HG03280 (cell line): ENCODE data around the gene FAIM2.

Experiments used
- ATAC-seq: cut with Tn5 transposase; IDR thresholded peaks from one replicate; pipeline ENCODE4 v1.9.1; 2021; ENCODE audit warnings: mild to moderate bottlenecking, moderate library complexity; ENCODE audit not compliant: unreplicated experiment

The FAIM2 gene

GRCh38 chr12:49941556-49942511 is 38.1 kb upstream of the FAIM2 start:
- ATAC-seq = no peak

DNA sequence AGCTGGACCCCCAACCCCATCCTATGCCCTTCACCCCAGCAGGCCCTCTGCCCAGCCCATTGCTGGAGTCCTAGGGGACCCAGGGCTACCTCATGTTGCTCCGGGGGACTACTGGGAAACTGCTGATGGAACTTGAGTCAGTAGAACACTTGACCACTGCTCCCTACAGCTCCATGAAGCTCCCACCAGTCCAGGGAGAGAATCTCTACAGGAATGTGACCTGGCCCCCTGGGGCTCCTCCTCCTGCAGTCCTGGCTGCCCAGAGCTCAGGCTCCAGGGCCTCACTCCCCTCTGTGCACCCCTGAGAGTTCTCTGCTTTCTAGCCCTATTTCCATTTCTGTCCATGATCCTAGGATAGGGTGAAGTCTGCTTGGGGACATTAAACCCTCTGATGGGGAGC is 36.0 kb upstream of the FAIM2 start:
- no peak for ATAC-seq

DNA sequence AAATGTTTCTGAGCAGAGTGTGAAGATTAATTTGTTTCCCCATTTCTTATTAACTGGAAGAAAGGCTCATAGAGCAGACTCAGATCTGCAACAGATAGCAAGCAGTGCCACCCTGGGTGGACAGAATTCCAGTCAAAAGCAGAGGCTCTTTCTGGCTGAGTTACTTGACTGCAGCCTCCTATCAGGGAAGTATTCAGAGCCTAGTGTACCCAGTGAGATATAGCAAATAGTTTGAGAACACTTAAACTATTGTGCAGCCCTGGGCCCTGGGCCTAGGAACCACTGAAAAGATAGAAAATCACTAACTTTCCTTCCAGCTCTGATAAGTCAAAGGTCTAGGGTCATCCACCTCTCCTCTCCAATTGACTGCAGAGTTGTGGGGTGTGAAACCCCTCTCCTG is 35.6 kb upstream of the FAIM2 start:
- ATAC-seq = no peak

DNA sequence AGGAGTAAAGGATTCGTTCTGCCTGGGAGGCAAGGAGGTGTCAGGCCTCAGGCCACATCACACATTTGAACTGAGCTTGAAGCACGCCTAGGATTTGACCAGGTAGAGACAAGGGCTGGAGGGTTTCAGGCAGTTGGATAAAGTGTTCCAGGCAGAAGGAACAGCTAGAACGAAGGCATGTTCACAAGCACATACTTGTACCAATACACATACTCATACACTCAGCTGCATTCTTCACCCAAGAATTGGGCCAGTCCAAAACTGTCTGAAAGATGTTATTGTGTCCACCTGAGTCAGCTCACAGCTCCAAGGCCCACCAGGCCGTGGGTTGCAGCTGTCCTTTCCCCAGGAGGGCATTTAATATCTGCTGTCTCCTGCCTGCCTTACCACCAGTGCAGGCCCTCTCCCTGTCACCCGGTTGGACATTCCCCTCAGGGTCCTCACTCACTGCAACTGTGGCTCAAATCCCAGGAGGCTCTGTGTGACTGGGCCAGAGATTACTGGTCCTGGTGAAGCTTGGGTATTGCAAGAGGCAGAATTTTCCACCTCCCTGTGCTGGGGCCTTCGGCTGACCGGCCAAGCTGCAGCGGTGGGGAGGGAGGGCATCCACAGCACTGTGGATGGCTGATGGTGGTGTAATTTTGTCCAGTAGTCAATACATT is 34.1 kb upstream of the FAIM2 start:
- no peak for ATAC-seq

GRCh38 chr12:49936925-49937324 is 33.2 kb upstream of the FAIM2 start:
- no peak for ATAC-seq

DNA sequence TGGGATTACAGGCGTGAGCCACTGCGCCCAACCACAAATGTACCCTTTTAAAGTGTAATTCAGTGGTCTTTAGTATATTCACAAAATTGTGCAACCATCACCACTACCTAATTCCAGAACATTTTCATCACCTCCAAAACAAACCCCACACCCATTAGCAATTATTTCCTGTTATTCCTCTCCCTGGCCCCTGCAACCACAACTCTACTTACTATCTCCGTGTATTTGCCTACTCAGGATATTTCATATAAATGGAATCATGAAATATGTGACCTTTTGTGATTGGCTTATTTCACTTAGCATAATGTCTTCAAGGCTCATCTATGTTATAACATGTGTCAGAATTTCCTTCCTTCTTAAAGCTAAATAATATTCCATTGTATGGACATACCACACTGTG is 30.8 kb upstream of the FAIM2 start:
- no peak for ATAC-seq

DNA sequence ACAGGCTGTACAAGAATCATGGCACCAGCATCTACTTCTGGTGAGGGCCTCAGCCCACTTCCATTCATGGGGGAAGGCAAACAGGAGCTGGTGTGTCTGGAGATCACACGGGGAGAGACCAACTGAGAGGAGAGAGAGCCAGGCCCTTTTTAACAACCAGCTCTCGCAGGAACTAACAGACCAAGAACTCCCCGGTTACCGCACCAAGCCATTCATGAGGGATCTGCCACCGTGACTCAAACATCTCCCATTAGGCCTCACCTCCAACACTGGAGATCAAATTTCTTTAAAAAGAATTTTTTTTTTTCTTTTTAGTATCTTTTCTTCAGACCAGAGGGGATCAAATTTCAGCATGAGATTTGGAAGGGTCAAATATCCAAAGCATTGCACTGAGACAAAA is 30.1 kb upstream of the FAIM2 start:
- ATAC-seq = no peak

DNA sequence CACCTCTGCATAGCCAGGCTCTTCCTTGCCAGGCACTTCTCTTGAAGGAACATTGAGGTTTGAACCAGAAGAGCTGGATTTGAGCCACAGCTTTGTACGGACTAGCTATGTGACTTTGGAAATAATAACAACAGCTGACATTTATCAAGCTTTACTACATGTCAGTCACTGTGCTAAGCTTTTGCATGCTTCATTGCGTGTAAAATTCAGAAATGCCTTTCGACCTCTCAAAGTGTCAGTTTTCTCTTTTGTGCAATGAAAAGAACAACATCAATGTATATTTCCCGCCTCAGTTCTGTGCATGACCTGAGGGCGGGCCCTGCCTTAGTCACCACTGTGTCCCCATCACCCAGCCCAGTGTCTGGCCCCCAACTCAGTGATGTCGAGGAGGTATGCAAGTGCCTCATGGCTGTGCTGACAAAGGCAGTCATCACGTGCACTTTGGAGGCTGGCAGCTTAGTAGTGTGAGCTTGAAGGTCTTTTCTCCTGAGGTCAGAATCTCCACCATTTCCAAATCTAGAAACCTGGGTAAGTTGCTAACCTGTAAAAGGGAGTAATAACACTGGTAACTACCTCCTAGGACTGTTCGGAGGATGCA is 28.9 kb upstream of the FAIM2 start:
- no peak for ATAC-seq

DNA sequence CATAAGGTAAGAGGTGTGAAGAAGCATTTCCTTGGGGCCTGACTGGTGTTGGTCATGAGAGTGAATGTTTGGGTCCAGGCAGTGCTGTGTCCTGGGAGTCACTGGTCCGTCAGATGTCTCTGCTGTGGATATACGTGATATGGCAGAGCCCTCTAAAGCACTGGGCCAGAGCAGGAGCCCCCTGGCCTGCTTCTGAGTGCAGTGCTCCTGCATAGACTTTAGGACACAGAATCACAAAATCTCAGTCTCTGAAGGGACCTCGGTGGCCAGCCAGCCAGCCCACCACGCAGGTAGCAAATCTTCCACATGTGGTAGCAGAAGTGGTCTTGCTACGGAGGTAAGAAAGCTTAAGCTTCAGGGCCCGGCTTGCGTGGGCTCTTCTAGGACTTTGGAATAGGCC is 28.3 kb upstream of the FAIM2 start:
- ATAC-seq = no peak

GRCh38 chr12:49930515-49931288 is 27.0 kb upstream of the FAIM2 start:
- ATAC-seq = no peak

- no peak for ATAC-seq
Measured at GRCh38 chr12:49929581-49929980, 25.9 kb upstream of the FAIM2 start.

GRCh38 chr12:49928471-49928870 is 24.8 kb upstream of the FAIM2 start:
- no peak for ATAC-seq

GRCh38 chr12:49925433-49926204 is 21.9 kb upstream of the FAIM2 start:
- ATAC-seq = no peak

GRCh38 chr12:49924628-49925246 is 21.0 kb upstream of the FAIM2 start:
- no peak for ATAC-seq

- no peak for ATAC-seq
Measured at GRCh38 chr12:49923880-49924556, 20.3 kb upstream of the FAIM2 start.

DNA sequence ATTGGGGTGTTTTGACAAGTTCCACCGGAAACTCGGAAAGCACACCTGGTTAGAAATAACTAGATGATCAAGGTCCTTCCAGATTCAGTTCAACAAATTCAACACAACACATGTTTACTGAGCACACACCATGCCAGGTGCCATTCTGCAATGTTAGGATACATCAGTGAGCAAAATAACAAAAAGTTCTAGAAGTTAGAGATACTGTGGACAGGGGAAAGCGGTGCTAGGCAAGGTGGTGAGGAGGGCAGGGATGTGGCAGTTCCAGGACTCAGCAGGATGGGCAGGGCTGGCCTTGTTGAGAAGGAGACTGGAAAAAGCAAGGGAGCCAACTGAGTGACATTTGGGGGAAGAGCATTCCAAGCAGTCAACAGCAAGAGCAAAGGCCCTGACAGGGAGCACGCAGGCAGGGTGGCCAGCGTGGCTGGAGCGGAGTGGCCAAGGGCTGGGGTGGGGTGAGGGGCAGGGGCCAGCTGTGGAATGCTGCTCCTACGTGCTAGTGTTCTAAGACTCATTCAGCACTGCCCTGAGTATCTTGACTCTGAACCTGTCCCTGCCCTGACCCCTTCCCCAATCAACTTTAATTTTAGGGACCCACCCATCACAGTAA is 19.4 kb upstream of the FAIM2 start:
- no peak for ATAC-seq

DNA sequence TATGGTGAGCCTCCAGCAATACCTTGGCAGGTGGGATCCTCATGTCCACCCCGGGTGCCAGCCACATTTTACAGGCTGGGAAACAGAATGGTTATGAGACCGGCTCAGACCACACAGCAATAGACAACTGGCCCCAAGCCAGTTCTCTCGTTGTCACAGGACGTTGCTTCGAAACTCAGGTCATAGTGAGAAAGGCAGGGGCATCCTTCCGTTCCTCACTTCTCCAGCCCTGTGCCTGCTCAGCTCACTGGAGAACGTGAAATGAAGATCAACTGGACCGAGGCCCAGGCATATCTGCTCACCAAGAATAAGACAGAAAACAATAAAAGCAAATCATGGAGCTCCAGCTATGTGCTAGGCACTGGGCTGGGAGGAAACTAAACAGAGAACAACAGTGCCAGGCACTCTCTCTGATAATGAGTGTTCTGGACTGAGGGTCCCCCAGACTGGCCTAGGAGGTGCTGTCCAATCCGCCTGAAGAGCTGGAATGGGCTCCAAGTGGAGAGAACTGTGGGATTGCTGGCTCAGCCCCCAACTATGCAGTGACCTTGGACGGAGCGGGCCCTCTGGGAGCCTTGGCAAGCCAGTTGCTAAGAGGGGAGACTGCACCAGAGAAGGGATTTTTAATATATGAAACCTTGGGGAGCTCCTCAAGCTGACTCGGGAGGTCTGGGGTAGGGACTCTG is 18.8 kb upstream of the FAIM2 start:
- no peak for ATAC-seq

GRCh38 chr12:49921936-49922335 is 18.2 kb upstream of the FAIM2 start:
- ATAC-seq = no peak
